GM18508 (cell line): ENCODE data around the gene MSMO1.
"Not testable (repeated sequence)": the region's sequence is repeated elsewhere in the genome, so short reads cannot be mapped to it uniquely, and the experiment has no call there.

ENCODE experiments used
- ATAC-seq: cut with Tn5 transposase; IDR thresholded peaks from one replicate; pipeline ENCODE4 v1.9.1; 2021; ENCODE audit warnings: moderate number of reproducible peaks; ENCODE audit not compliant: insufficient read depth, unreplicated experiment

MSMO1 gene

GRCh38 chr4:165324236-165324917, 3.1 kb upstream of the MSMO1 start:
- ATAC-seq: no peak

GRCh38 chr4:165324918-165325304, 2.6 kb upstream of the MSMO1 start:
- no peak for ATAC-seq

DNA sequence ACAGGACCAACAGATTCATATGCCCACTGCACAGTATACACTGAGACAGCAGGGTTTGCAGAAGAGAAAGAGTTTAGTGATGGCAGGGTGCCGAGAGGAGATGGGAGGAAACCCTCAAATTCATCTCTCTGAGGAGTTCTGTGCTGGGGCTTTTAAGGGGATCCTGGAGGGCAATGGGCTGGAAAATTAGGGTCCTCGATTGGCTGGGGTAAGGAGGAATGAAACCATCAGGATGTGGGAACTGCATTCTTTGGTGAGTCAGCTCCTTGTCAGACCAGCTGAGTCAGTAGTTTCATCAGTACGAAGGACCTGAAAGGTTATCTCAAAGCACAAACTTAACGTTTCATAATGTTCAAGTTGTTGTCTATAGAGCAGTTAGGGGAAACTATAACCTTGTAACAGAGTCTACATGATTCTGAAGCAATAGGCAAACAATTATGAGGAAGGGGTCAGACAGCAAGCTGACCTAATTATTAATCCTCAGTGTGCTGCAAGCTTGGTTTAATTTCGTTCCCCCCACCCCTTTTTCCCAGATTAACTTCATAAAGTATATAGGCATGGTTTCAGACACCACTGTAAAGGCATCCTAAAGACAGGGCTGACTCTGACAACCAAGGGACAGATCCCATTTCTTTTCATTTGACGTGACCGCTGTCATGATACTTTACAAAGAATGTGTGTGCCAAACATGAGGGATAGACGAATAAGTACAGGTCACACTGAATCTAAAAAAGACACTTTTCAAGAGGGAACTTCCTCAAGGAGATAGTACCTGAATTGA, 1.5 kb upstream of the MSMO1 start:
- ATAC-seq: no peak

DNA sequence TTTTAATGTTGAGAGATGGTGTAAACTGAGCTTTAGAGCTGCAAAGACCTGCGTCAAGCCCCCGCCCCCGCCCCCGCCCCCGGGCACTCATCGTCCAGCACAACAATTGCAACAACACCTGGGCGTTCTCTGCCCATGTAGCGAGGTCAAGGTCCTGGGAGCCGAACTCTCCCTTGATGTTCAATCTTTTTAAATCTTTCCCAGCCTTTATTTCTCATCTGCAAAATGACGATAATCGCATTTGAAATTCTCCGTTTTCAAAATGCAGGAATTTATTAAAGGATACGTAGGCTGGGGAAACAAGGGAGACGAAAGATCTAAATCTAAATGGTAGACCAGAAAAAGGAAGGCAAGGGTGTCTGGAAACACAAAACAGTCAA, 648 bp upstream of the MSMO1 start:
- no peak for ATAC-seq

DNA sequence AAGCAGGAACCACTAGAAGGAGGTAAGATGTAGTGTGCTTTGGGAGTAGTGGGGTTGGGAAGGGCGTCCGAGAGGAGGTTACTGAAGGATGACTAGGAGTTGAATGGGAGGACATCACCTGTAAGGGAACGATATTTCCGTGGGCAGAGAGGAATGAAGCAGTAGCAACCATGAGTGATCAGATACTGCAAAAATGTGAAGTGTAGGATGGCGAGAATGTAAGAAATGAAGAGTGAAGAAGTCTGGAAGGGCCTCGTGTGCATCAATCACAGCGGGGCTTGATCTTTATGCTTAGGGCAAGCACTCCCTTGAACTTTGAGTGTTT, 594 bp downstream of the MSMO1 start:
- no peak for ATAC-seq

DNA sequence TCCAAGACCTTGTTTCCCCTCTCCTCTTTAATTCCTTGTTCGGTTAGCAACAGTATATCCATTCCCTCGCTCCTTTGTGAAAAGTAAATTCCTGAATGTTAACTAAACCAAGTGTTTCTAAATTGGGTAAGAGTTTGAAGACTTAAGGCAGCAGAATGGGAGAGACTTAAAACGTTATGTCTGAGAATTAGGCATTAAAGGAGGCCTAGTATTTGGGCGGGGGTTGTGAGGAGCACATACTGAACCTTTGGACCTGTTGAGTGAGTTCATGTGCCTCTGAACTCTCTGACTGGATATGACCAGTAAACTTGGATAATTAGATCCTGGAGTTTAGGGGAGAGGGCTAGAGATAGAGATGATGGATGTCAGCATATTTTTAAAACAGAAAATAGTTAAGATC, 1.2 kb downstream of the MSMO1 start:
- ATAC-seq: no peak

DNA sequence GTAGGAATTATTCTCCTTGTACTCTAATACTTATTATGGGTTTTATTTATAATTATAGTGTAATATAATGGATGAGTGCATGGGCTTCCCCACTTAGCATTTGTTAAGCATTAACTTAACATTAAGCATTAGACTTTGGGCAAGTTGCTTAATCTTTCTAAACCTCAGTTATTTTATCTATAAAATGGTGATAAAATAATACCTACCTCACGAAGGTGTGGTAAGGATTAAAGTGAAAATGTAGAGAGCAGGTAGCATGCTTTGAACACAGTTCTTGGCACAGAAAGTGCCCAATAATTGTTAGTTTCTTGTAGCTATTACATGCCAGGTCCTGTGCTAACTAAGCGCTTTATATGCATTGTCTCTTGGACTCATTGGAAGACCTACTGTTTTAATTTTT, 2.6 kb downstream of the MSMO1 start:
- ATAC-seq: no peak

- ATAC-seq: no peak
Observed at GRCh38 chr4:165330666-165331065, 3.2 kb downstream of the MSMO1 start.

- ATAC-seq: no peak
Observed at GRCh38 chr4:165331359-165331758, 3.9 kb downstream of the MSMO1 start.

GRCh38 chr4:165331823-165332222, 4.4 kb downstream of the MSMO1 start:
- ATAC-seq: no peak

GRCh38 chr4:165332502-165332901, 5.0 kb downstream of the MSMO1 start:
- no peak for ATAC-seq

DNA sequence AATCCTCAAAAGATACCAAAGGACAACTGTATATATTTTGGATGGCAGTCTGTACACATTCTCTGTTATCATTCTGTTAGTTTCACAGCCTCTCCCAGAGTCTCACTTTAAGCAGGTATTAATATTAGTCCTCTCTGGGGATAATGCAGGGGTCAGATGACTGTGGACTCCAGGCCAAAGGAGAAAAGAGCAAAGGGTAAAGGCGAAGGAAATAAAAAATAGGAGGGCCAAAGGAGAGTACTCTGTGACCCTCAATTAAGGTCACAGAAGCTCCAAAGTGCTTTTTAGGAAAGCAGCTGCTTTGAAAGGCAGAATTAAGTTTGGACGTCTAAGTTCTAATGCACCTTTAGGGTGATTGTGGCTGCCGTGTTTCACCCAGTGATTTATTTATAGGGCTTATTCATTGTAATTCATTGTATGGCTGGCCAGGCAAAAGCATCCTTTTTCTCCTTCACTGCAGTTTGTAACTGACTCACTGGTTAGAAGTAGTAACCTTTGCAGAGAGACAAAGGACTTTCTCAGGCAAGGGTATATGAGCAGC, 7.8 kb downstream of the MSMO1 start:
- ATAC-seq: no peak

- ATAC-seq: no peak
Observed at GRCh38 chr4:165336743-165337142, 9.3 kb downstream of the MSMO1 start.

GRCh38 chr4:165342340-165342739, 14.9 kb downstream of the MSMO1 start:
- ATAC-seq: not testable (repeated sequence)

GRCh38 chr4:165343353-165344191, 16.1 kb downstream of the MSMO1 start:
- no peak for ATAC-seq

- no peak for ATAC-seq
Observed at GRCh38 chr4:165345666-165346417, 18.4 kb downstream of the MSMO1 start.

DNA sequence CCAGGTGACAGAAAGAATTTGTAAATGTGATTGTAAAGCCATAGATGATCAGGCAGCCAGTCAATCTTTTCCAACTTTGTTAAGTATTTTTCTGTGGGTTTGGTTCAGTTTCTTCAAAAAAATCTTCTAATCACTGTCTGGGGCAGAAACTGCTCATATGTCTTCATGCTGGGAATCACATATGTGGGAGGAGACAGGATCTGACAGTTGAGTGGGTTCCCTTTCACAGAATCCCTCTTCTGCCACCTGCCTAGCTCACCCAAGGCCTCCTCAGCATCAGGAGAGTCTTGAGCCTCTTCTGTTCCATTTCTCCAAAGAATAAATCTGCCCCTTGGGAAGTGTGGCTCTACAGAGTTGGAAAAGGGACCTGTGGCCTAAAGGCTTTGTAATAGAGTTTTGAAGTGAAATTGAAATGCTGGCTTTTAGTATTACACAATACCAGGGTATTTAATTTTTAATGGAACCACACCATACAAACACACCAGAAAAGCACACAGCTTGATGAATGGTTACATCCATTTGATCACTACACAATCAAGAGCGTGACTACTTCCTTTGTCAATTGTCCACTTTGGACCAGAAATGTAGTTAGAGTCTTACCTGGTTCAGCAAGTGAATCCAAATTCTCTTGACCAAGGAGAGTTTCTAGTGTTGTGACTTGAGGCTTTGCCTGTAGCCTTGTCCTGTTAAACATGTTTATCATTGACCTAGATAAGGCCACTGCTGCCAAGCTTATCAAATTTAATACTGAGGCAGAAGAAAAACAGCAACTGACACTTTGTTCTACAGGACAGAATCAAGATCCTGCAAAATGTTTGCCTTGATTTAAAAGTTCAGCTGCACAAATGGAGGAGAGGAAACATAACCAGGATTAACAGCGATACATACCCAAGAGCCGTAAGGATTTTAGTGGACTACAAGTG, 20.4 kb downstream of the MSMO1 start:
- ATAC-seq: no peak

DNA sequence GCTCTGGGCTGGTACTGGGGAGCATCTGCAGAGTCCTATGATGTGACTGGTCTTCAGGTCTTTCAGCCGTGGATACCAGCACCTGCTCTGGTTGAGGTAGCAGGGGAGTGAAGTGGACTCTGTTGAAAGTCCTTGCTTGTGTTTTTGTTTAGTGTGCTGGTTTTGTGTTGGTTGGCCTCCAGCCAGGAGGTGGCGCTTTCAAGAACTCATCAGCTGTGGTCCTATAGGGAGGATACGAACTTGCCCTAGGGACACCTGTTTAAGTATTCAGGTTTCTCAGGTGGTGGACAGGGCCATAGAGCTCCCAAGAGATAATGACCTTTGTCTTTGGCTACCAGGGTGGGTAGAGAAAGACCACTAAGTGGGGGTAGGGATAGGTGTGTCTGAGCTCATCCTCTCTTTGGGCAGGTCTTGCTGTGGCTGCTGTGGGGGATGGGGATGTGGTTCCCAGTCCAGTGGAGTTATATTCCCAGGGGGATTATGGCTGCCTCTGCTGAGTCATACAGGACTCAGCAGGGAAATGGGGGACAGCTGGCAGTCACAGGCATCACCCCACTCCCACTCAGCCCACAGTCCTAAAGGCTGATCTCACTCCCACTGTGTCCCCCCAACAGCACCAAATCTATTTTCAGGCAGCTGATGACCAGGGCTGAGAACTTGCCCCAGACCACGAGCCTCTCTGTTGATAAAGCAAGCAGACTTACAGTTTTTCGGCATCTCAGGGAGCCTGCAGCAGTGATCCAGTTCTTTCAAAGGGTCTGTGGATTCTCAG, 24.1 kb downstream of the MSMO1 start:
- ATAC-seq: no peak

GRCh38 chr4:165355900-165356300, 28.4 kb downstream of the MSMO1 start:
- ATAC-seq: no peak
